ENCODE results near the gene CLEC16A. TPM values are rescaled to one million over a fixed set of nuclear protein-coding genes. Genes with fewer than 3 reads are reported as not detected.
A peak's percentile ranks its signal among the peaks of the same experiment; 100 is the strongest.

Gene CLEC16A
- total and polyA plus RNA-seq, 4 donors, result 14.3 to 44.4 (median 26.4) TPM

GRCh38 chr16:11108466-11108805, 164.1 kb downstream of the CLEC16A start:
- Histone ChIP-seq H3K27ac (ENCODE audit: low read depth in 1 of 2, low read length in 1 of 2) (no peak overlapping the region), H3K4me1 (ENCODE audit: control insufficient read depth in 5 of 5, insufficient read depth in 5 of 5, low read length in 5 of 5) (peaks cover 14 to 52% (median 30%) of the 10 kb centered on the region in 5 donors), H3K27me3 (ENCODE audit: control insufficient read depth in 3 of 3, insufficient read depth in 3 of 3, low read length in 2 of 3) (no peaks in the 10 kb centered on the region), H3K9ac (ENCODE audit: insufficient read depth in 1 of 2, low read length in 2 of 2) (no peak overlapping the region), H3K4me3 (no peak overlapping the region), H3K9me3 (ENCODE audit: control insufficient read depth in 4 of 4, insufficient read depth in 3 of 4, low read length in 3 of 4) (peaks cover 0 to 6% (median 0%) of the 10 kb centered on the region in 4 donors), H3K36me3 (ENCODE audit: control insufficient read depth in 4 of 4, insufficient read depth in 4 of 4, low read length in 4 of 4) (no peaks in the 10 kb centered on the region)
- TF ChIP-seq, protein P1, sequence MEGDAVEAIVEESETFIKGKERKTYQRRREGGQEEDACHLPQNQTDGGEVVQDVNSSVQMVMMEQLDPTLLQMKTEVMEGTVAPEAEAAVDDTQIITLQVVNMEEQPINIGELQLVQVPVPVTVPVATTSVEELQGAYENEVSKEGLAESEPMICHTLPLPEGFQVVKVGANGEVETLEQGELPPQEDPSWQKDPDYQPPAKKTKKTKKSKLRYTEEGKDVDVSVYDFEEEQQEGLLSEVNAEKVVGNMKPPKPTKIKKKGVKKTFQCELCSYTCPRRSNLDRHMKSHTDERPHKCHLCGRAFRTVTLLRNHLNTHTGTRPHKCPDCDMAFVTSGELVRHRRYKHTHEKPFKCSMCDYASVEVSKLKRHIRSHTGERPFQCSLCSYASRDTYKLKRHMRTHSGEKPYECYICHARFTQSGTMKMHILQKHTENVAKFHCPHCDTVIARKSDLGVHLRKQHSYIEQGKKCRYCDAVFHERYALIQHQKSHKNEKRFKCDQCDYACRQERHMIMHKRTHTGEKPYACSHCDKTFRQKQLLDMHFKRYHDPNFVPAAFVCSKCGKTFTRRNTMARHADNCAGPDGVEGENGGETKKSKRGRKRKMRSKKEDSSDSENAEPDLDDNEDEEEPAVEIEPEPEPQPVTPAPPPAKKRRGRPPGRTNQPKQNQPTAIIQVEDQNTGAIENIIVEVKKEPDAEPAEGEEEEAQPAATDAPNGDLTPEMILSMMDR (IDR thresholded peaks at IDR 0.05; ENCODE audit: control extremely low read depth, extremely low read depth), result no peak
- ATAC-seq (ENCODE audit: insufficient read depth, low FRiP score) (no peak), DNase-seq (no peak)

DNA sequence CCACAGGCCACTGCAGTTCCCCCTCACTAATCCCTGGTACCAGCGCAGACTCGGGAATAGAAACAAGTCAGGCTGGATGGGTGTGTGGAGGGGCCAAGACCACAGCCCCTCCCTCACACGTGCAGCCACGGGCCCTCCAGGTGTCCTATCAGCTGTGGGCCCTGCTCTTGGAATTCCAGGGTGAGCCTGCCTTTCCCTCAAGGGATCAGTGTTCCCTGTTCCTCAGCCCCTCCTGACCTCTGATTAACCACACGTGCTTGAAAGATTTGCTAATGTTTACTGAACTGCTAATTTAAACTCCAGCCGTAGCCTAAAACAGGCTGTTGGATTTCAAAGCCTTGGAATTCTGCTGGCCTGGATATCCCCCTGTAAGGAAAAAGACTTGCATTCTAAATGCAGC, 165.2 kb downstream of the CLEC16A start:
- DNase-seq (peak; percentile 45 to 72 (median 50)), ATAC-seq (ENCODE audit: insufficient read depth, low FRiP score) (no peak)
- peaks cover 10 to 51% (median 24%) of the 10 kb centered on the region in 5 donors for H3K4me1 ChIP-seq (ENCODE audit: control insufficient read depth in 5 of 5, insufficient read depth in 5 of 5, low read length in 5 of 5)
- no peak overlapping the region for H3K27ac ChIP-seq (ENCODE audit: low read depth in 1 of 2, low read length in 1 of 2)
- no peak overlapping the region for H3K9ac ChIP-seq (ENCODE audit: insufficient read depth in 1 of 2, low read length in 2 of 2)
- peaks cover 0 to 2% (median 0%) of the 10 kb centered on the region in 4 donors for H3K36me3 ChIP-seq (ENCODE audit: control insufficient read depth in 4 of 4, insufficient read depth in 4 of 4, low read length in 4 of 4)
- TF ChIP-seq, protein P1 (IDR thresholded peaks at IDR 0.05; ENCODE audit: control extremely low read depth, extremely low read depth), result no peak
- H3K27me3 ChIP-seq (ENCODE audit: control insufficient read depth in 3 of 3, insufficient read depth in 3 of 3, low read length in 2 of 3), result no peaks in the 10 kb centered on the region
- peaks cover 0 to 6% (median 0%) of the 10 kb centered on the region in 4 donors for H3K9me3 ChIP-seq (ENCODE audit: control insufficient read depth in 4 of 4, insufficient read depth in 3 of 4, low read length in 3 of 4)
- H3K4me3 ChIP-seq, result no peak overlapping the region
- 56 to 88% methylated on average over 6 of the region's 6 CpGs for WGBS, 2 donors

DNA sequence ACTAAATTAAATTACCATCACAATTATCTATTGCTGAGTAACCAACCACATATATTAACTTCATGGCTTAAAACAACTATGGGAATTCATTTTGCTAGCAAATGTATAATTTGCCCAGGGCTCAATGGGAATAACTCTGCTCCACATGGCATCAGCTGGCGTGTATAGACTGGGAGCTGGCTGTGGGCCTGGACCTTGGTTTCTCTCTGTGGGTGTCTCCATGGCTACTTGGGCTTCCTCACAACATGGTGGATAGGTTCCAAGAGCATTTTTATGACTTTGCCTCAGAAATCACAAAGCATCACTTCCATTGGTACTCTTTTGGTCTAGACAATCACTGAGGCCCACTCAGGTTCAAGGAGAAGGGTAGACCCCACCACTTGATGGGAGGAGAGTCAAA, 166.8 kb downstream of the CLEC16A start:
- peaks cover 0 to 35% (median 16%) of the 10 kb centered on the region in 5 donors for H3K4me1 ChIP-seq (ENCODE audit: control insufficient read depth in 5 of 5, insufficient read depth in 5 of 5, low read length in 5 of 5)
- ATAC-seq (ENCODE audit: insufficient read depth, low FRiP score), result no peak
- TF ChIP-seq, protein P1 (IDR thresholded peaks at IDR 0.05; ENCODE audit: control extremely low read depth, extremely low read depth), result no peak
- DNase-seq, result no peak
- 100% methylated on average over 1 of the region's 1 CpG for WGBS, 2 donors
- no peak overlapping the region for H3K4me3 ChIP-seq
- no peak overlapping the region for H3K27ac ChIP-seq (ENCODE audit: low read depth in 1 of 2, low read length in 1 of 2)
- H3K9me3 ChIP-seq (ENCODE audit: control insufficient read depth in 4 of 4, insufficient read depth in 3 of 4, low read length in 3 of 4), result peaks cover 0 to 6% (median 0%) of the 10 kb centered on the region in 4 donors
- peaks cover 0 to 2% (median 0%) of the 10 kb centered on the region in 4 donors for H3K36me3 ChIP-seq (ENCODE audit: control insufficient read depth in 4 of 4, insufficient read depth in 4 of 4, low read length in 4 of 4)
- H3K27me3 ChIP-seq (ENCODE audit: control insufficient read depth in 3 of 3, insufficient read depth in 3 of 3, low read length in 2 of 3), result no peaks in the 10 kb centered on the region
- H3K9ac ChIP-seq (ENCODE audit: insufficient read depth in 1 of 2, low read length in 2 of 2), result no peak overlapping the region

Measured in lung (tissue), 12 donors.